Activated CD8-positive, alpha-beta memory T cell treated with anti-CD3 and anti-CD28 coated beads, Interleukin-2, amount 50 U/mL, for 48 hours (primary cell): ENCODE measurements around the gene CPEB4.

Experiments
- DNase-seq: peaks from one replicate; pipeline ENCODE4 v3.0.0-alpha.2; 2020

The CPEB4 gene

DNA sequence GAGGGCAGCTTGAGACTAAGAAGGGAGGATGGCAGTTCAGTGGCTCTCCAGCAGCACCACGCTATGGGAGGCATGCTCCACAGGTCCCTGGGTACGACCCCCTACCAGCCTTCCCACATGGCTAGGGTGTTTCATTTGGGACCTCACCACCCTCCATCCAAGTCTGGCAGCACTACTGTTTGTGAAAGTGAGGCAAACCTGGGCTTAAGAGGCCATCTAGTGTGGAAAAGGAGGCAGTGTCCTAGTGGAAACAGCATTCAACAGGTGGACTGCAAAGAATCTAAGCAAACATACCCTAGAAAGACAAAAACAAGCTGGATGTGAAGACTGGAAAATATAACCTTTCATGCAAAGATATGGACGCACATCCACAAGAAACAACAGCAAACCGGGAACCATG, 96.1 kb downstream of the CPEB4 start:
- no peak for DNase-seq

DNA sequence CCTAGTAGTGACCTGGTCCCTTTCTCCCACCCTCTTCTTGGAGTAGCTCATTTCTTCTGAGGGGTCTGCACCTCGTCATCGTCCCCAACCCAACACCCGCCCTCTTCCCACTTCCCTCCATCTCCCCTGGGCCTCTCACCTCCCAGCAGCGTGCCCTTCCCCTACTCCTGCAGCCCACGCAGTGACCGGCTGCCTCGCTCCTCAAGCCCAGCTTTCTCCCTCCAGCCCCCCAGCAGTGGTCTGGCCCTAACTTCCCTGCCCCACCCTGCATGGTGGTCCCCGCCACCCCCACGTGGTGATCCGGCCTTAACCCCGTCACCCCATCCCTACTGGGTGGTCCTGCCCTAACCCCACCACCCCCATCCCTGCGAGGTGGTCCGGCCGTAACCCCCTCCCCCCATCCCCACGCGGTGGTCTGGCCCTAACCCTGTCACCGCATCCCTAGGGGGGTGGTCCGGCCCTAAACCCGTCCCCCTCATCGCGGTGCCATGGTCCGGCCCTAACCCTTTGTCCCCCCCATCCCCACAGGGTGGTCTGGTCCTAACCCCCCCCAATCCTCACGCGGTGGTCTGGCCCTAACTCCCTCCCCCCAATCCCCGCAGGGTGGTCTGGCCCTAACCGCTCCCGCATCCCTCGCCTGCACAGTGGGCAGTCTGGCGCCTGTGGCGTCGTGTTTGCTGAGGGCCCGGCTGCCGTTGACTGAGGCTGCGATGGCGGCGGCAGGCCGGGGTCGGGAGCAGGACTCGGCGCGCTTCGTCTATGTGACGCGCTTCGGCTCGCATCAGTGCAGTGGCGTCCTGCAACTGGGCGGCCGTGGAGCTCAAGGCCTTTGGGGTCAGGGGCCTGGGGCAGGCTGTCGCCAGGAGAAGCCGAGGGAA, 100.6 kb downstream of the CPEB4 start, which contains the start of gene C5orf47:
TSS of gene C5orf47 (plus strand) at position 617 of the 878 bp plus-strand sequence. CDS start at position 711, 94 bp downstream.
- DNase-seq = no peak

DNA sequence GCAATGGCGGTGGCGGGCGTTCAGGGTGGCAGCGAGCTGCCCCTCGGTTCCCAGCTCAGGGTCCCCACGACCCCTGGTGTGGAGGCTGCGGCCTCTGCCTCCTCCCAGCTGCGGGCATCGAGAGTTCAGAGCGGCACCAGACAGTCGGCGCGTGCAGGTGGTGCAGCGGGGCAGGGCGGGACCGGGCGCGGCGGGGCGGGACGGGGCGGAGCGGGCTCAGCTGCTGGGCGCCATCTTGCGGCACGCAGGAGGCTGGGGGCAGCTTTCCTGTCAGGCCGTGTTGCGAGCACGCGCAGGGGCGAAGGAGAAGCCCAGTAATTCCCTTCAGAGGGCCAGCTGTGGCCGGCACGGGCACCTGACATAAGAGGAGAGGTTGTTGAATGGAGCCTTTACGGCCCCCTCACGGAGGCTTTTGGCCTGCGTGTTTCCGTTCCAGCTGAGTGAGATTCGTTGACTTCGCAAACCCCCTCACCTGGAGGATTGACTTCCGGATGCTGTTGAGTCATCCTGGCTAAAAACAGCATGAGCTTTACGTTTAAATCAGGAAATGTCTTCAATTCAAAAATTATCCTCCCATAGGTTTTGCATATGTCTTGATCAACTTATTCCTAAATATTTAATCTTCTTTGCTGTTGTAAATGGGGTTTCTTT, 101.4 kb downstream of the CPEB4 start:
- DNase-seq = no peak

DNA sequence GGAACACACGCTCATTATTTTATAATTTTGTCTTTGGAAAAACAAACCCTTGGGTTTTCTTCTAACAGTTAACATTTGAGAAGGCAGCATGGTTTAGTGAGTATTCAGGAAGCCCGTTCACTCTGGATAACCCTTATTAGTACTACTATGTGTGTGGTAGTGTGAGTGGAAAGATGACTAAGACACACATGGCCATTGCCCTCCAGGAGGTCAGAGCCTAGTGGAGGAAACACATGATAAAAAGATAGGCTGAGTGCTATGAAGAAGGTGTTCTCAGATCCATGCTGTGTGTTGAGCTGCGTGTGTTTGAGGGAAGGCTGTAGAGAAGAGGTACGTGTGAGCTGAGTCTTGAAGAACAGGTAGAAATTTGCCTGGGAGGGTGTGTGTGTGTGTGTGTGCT, 109.2 kb downstream of the CPEB4 start:
- no peak for DNase-seq

DNA sequence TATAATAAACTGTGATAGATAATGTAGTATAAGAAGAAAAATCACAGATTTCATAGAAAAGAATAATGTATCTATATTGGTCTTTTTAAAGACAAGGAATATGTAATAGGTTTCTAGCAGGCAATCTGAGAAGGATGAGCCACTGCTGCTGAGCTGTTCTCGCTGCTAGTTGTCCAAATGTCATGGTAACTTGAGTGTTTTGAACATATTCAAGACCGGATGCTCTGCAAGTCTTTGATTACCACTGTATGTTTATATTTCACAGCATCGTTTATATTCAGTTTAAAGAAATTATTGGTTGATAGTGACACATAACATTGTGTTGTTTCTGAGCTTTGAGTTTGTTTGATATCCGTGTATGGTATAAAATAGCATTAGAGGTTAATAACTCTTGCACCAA, 110.4 kb downstream of the CPEB4 start:
- no peak for DNase-seq

DNA sequence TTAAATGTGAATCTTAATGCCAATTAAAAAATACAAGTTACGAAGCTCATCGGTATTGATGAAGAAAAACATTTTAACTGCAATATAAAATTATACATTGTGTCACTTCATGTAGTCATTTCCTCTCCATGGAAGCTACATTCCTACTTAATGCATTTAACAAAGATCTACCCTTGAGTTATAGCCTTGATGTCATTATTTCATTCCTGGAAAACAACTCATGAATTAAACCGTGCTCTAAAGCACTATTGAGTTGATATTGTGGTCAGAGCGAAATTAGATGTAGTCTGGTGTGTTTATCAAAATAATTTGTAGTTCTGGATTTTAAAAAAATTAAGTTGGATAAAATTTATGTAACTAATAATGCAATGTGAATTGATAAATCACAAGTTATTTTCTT, 111.9 kb downstream of the CPEB4 start:
- no peak for DNase-seq

DNA sequence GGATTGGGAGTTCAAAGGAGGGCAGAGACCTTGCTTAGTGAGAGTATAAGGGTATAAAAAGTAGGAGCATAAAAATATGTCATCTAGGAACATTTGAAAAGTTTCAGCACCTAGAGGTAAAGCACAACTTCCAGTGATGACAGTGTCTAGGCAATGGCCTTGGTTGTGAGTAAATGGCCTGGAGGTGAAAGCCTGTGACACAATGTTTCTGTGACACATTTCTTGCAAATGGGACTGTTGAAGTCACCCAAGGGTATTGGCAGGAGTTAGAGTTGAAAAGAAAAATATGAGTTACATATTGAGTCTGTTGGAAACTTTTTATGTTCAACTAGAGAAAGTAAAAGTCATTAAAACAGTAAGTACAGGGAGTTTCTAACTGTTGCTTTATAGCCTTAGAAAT, 115.6 kb downstream of the CPEB4 start:
- no peak for DNase-seq

DNA sequence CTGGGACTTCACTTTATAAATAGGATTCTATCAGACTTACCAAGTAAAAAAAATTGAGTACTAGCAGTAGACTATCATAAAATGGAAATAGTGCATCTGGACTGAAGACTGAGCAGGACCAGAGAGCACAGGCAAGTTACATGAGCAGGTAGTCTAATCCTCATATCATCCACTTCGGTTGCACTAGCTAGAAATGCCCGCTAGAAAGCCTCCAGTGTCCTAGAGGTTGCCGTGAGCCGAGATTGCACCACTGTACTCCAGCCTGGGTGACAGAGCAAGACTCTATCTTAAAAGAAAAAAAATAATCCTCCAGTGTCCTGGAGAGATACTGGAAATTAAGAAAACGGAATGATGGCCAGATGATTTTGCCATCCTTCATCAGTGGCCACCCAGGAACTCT, 120.8 kb downstream of the CPEB4 start:
- no peak for DNase-seq

DNA sequence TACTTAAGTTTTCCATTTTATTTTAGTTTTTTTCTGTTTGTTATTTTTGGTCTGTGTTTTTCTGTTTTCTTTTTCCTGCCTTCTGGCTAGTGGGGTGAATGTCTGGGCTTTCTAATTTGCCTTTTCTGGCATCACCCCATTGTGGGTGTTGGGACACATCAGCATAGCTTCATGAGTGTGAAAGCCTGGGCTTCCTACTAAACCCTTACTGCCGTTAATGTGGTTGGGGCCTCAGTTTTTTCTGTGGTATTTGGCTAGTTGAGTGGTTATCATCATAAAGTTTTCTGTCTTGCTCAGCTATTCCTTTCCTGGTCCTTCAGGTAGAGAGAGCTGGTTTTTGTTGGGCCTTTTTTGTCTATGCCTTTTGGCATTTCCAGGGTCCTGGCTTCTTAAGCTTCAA, 122.2 kb downstream of the CPEB4 start:
- no peak for DNase-seq

DNA sequence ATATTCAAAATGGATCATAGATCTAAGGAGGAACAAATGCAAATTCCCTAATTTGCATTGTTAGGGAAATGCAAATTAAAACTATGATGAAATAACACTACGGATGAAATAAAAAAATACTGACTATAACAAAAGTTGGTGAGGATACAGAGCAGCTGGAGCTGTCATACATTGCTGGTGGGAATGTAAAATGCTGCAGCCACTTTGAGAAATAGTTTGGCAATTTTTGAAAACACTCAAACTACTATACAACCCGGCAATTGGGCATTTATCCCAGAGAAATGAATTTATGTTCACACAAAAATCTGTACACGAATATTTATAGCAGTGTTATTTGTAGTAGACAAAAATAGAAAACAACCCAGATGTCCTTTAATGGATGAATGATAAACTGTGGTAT, 123.3 kb downstream of the CPEB4 start:
- no peak for DNase-seq
